Subcutaneous abdominal adipose tissue (tissue), 5 donors: ENCODE results near the gene FAM90A1.
"Not testable (repeated sequence)": the region's sequence is repeated elsewhere in the genome, so short reads cannot be mapped to it uniquely, and the experiment has no call there.

Source experiments
- H3K27ac ChIP-seq: one replicate; pipeline ENCODE4 v1.7.0; 2013; ENCODE audit warnings: low read depth, mild to moderate bottlenecking, inconsistent platforms, low read length, moderate library complexity
- H3K27me3 ChIP-seq, 5 donors: one replicate each; pipeline ENCODE4 v1.7.0; 2013; ENCODE audit warnings: low read length in 5 of 5, inconsistent platforms in 1 of 5; ENCODE audit not compliant: control insufficient read depth in 5 of 5, insufficient read depth in 4 of 5
- H3K36me3 ChIP-seq, 5 donors: one replicate each; pipeline ENCODE4 v1.7.0; 2013; ENCODE audit warnings: low read length in 5 of 5; ENCODE audit not compliant: control insufficient read depth in 5 of 5, insufficient read depth in 5 of 5
- H3K4me1 ChIP-seq, 5 donors: one replicate each; pipeline ENCODE4 v1.7.0; 2013; ENCODE audit warnings: low read length in 5 of 5, mild to moderate bottlenecking in 3 of 5, moderate library complexity in 1 of 5; ENCODE audit not compliant: control insufficient read depth in 5 of 5, insufficient read depth in 5 of 5
- H3K4me3 ChIP-seq, 5 donors: one replicate each; pipeline ENCODE4 v1.7.0; 2013; ENCODE audit warnings: low read length in 5 of 5, low read depth in 1 of 5
- H3K9ac ChIP-seq, 5 donors: one replicate each; pipeline ENCODE4 v1.7.0; 2013; ENCODE audit warnings: low read length in 5 of 5, mild to moderate bottlenecking in 4 of 5, moderate library complexity in 3 of 5
- H3K9me3 ChIP-seq, 5 donors: one replicate each; pipeline ENCODE4 v1.7.0; 2013; ENCODE audit warnings: low read length in 5 of 5; ENCODE audit not compliant: control insufficient read depth in 5 of 5
- donor health status: healthy.
- donor health status: healthy.
- donor health status: healthy.
- donor health status: healthy.
- donor health status: healthy.

Gene FAM90A1

DNA sequence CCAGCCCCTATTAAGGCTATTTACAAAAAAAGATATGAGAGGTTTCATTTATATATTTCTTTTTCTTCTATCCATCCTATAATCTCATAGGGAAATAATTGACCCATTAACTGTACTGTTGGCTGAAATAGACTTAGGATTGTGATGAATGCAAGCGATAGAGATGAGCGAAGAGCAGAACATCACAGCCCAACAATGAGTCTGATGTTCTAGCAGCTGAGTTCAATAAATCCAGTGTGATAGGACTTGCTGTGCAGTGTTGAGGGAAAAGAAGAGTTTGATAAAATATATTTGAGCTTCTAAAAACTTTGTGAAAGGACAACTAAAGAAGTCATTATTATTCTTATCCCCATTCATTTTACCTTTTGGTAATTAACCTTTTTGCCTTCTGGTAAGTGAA is 54.5 kb downstream of the FAM90A1 start:
- not testable (repeated sequence) for H3K9ac ChIP-seq, H3K4me3 ChIP-seq, H3K4me1 ChIP-seq, H3K27me3 ChIP-seq, H3K27ac ChIP-seq, H3K36me3 ChIP-seq, H3K9me3 ChIP-seq
